Stimulated activated CD4-positive, alpha-beta T cell treated with anti-CD3 and anti-CD28 coated beads, Interleukin-1b, Interleukin-23, amount 100 ng/mL, for 1 hour (primary cell): ENCODE measurements around the gene EVPL.
"Not testable (repeated sequence)": the region's sequence is repeated elsewhere in the genome, so short reads cannot be mapped to it uniquely, and the experiment has no call there.

Source experiments
- DNase-seq, 2 donors: peaks; one replicate each; pipeline ENCODE4 v3.0.0-alpha.2; 2020; ENCODE audit warnings: low read depth in 2 of 2

The EVPL gene

DNA sequence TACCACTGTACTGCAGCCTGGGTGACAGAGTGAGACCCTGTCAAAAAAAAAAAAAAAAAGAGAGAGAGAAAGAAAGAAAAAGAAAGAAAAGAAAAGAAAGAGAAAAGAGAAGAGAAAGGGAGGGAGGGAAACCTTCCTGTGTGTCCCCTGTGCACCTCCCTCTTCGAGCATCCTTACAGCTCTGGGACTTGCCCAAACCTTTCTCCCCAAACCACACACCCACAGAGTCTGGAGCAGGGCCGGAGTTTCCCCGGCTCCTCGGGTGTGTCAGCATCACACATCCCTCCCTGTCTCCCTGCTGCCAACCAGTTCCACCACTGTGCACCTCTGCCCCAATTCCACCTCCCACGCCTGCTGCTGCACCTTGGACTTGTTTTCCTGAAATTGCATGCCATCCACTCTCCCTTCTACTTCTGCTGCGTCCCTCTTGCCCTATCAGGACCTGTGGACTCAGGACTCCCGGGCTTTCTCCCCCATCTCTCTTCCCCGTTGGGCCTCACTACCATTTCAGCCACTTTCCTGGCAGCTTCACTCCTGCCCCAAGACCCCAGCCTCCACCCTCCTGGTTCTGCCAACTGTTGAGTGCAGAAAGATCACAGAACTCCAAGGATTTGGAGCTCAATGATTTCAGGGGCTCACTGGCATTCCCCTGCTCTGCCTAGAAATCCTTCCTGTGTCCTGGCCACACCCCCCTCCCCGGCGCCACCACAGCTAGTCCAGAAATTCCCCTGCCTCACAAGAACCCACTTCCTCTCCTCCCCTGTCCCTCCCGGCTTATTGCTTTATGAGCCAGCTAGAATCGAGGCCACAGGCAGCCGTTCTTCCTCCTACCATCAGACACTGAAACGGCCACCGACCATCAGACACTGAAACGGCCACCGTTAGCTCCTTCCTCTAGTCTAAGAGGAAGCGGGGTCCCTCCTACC, 30.2 kb downstream of the EVPL start:
- no peak for DNase-seq

DNA sequence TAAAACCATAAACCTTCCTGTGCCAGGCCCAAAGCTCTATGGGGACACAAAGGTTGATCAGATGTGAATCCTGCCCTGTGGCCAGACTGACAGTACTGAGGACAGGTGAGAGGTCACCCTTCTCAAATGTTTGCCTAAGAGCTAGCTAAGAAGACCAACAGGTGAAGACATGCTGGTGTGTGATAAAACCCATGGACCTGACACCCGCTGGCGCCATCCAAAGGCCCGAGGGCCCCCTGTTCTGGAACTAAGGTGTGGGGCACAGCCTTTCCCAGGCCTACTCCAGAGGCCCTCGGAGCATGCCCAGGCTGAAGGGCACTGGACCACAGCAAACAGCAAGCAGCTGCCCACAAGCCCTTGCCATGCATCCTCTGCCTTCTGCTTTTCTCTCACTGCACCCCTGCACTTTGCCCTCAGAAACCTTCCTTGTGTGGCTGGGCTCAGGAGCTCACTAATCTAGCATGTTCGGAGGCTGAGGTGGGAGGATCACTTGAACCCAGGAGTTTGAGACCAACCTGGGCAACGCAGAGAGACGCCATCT, 31.7 kb downstream of the EVPL start:
- DNase-seq: no peak

DNA sequence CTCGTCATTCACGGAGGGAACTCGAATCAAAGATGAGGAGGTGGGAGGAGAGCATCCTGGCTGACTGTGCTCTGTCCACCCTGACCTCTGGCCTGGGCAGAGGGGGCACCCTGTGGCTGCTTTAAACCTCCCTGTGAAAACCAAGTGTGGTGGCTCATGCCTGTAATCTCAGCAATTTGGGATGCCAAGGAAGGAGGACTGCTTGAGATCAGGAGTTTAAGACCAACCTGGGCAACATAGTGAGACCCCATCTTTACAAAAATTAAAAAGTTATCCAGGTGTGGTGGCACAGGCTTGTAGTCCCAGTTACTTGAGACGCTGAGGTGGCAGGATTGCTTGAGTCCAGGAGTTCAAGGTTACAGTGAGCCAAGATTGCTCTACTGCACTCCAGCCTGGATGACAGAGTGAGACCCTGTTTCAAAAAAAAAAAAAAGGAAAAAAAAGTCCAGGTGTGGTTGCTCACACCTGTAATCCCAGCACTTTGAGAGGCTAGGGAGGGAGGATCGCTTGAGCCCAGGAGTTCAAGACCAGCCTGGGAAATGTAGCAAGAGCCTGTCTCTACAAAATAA, 32.2 kb downstream of the EVPL start:
- DNase-seq: no peak

DNA sequence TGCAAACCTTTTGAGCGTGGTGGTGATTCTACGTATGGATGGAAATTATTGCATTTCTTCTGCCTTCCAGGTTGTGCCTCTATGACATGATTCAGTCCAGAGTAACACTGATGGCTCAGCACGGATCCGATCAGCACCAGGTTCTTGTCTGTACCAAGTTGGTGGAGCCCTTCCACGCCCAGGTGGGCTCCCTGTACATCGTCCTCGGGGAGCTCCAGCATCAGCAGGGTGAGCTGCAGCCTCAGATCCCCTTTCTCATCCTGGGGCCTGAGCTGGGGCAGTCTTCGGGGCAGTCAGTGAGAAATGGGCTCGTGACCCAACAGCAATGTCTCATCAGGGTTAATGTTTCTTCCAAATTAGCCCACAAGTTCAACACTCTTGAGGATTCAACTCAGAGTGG, 35.7 kb downstream of the EVPL start:
- no peak for DNase-seq

- no peak for DNase-seq
These were observed 40.1 kb downstream of the EVPL start for GRCh38 chr17:75987041-75987440.

GRCh38 chr17:75985986-75986385, 41.1 kb downstream of the EVPL start:
- no peak for DNase-seq

DNA sequence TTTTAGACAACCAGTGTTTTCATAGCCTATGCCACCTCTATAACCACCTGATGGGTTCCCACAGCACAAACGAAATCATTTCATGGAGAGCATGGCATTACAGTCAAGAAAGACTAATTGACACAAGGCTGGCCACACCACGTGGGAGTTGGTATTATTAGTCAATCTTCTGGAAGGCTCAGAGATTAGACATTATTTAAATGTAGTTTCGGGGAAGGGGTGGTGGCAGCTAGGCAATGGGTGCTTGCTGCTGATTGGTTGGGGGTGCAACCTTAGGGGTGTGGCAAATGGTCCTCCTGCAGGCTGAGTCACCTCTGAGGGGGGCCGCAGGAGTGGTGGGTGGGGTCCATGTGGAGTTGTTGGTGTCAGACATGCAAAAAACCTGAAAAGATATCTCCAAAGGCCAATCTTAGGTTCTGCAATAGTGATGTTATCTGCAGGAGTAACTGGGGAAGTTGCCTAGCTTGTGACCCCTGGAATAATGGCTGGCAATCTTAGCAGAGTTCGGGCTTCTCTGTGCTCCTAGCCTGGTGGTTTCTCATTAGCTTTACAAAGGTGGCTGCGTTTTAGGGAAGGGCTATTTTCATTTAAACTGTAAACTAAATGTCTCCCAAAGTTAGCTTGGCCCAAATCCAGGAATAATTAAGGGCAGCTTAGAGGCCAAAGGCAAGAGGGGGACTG, 43.5 kb downstream of the EVPL start:
- no peak for DNase-seq

DNA sequence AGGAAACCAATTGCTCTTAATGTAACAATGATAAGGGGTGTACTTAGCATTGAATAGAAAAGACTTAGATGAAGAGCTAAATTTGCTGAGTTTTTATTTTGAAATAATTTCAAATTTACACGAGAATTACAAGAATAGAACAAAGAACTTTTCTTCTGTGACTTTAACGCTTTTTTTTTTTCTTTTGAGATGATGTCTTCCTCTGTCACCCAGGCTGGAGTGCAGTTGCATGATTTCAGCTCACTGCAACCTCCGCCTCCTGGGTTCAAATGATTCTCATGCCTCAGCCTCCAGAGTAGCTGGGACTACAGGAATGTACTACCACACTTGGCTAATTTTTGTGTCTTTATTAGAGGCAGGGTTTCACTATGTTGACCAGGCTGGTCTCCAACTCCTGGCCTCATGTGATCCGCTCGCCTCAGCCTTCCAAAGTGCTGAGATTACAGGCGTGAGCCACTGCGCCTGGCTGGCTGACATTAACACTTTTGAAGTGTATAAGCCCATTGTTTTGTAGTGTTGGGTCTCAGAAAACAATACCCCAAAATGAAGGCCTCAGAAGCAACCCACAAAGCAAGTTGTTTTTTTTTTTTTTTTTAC, 46.0 kb downstream of the EVPL start:
- no peak for DNase-seq

DNA sequence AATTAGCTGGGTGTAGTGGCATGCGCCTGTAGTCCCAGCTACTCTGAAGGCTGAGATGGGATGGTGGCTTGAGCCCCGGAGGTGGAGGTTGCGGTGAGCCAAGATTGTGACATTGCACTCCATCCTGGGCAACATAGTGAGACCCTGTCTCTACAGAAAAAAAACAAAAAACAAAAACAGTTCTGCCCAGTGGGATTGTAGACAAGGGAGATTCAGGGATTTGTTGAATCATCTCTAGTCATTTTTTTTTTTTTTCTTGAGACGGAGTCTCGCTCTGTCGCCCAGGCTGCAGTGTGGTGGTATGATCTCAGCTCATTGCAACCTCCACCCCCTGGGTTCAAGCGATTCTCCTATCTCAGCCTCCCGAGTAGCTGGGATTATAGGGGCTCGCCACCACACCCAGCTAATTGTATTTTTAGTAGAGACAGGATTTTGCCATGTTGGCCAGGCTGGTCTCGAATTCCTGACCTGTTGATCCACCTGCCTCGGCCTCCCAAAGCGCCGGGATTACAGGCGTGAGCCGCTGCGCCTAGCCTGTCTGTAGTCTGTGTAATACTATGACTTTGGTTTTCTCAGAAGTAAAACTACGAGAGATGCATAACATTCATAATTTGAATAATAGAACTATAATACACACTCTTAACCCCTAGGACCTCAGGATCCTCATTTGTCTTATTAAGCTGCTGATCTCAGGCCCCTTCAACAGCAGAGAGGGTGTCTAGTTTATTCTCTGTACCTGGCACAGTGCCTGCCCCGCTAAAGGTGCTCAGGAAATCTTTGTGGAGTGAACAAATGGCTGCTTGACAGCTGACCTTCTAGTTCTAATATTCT, 46.7 kb downstream of the EVPL start:
- DNase-seq: no peak

- no peak for DNase-seq
These were observed 47.4 kb downstream of the EVPL start for GRCh38 chr17:75979705-75980187.

DNA sequence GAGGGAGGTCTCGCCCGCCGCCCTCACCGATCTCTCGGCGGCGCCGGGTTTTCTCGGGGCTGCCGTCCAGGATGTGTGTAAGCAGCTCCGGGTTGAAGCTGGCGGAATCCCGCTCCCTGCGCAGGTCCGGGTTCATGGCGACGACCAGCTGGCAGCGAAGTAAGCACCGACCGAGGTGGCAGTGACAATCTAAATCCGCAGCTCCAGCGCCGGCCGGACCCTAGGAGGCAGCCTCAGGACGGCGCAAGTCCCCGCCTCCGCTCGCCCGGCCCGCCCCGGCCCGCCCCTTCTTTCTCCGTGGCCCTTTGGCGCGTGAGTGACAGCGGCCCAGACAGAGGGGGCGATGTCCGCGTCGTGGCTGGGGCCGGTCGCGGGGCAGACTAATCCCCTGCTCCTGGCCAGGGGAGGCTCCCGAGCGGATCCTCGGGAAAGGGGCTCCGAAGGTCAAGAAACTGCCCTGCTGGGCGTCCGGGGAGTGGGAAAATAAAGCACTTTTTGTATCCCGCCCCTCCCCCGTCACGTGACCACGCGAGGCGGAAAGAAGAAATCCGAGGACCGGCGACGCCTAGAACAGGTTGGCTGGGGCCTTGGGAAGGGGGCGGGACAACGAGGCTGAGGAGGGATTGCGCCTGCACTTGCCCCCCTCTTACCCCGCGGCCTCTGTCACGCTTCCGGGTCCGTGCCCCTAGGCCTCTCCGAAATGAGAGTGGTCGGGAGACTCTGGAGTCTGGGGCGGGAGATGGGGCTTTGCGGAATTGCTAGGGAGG, 48.0 kb downstream of the EVPL start, which contains the start of the genes ACOX1 and TEN1:
ACOX1 (minus strand) TSS at position 229 of the 767 bp plus-strand sequence; CDS start at position 136, 93 bp downstream.
TEN1 (plus strand) TSS at position 303 of the 767 bp plus-strand sequence. CDS start 6,953 bp downstream, outside the sequence.
- peak; percentile 87 to 90 for DNase-seq

- DNase-seq: no peak
These were observed 50.8 kb downstream of the EVPL start for GRCh38 chr17:75976175-75976848.

DNA sequence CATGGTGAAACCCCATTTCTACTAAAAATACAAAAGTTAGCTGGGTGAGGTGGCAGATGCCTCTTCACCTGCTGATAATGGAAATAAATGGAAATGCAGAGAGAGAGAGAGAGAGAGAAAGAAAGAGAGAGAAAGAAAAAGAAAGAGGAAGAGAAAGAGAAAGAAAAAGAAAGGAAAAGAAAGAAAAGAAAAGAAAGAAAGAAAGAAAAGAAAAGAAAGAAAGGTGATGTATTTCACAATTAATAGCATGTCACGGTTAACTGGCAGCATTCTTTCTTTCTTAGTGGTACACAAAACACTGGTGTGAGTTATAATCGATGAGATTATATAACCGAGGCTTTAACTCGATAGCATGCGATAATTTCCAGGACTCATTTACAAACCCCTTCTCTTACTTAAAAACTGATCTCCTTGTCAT, 51.3 kb downstream of the EVPL start:
- DNase-seq: no peak

DNA sequence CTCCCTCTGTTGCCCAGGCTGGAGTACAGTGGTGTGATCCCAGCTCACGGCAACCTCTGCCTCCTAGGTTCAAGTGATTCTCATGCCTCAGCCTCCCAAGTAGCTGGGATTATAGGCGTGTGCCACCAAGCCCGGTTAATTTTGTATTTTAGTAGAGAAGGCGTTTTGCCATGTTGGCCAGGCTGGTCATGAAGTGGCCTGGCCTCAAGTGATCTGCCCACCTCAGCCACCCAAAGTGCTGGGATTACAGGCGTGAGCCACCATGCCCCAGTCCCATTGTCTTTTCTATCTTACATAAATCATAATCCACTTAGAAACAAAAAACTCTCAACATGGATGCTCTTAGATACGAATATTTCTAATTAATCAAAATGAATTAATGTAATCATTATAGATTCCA, 51.9 kb downstream of the EVPL start:
- DNase-seq: not testable (repeated sequence)

- no peak for DNase-seq
These were observed 56.5 kb downstream of the EVPL start for GRCh38 chr17:75970626-75971025.

GRCh38 chr17:75970011-75970523, 57.0 kb downstream of the EVPL start:
- DNase-seq: no peak

- not testable (repeated sequence) for DNase-seq
These were observed 58.1 kb downstream of the EVPL start for GRCh38 chr17:75969044-75969443.

GRCh38 chr17:75965468-75965867, 61.6 kb downstream of the EVPL start:
- no peak for DNase-seq
